Neural progenitor cell (in vitro differentiated cells): ENCODE data around the gene EIF3A.

Source experiments
- EZH2 ChIP-seq: fragments of 200-600 bp; sonication (generic); IDR thresholded peaks from 2 replicates; pipeline ENCODE4 v1.6.1; 2017; ENCODE audit warnings: antibody characterized with exemption, mild to moderate bottlenecking, moderate library complexity
- EZH2phosphoT487 ChIP-seq: fragments of 200-600 bp; sonication (generic); IDR thresholded peaks from 2 replicates; pipeline ENCODE4 v1.6.1; 2017; ENCODE audit warnings: antibody characterized with exemption
- TF ChIP-seq, protein P1 (sequence below): fragments of 200-600 bp; sonication (generic); IDR thresholded peaks from 2 replicates; pipeline ENCODE4 v1.5.1; 2017; ENCODE audit warnings: antibody characterized with exemption, mild to moderate bottlenecking

DNA sequence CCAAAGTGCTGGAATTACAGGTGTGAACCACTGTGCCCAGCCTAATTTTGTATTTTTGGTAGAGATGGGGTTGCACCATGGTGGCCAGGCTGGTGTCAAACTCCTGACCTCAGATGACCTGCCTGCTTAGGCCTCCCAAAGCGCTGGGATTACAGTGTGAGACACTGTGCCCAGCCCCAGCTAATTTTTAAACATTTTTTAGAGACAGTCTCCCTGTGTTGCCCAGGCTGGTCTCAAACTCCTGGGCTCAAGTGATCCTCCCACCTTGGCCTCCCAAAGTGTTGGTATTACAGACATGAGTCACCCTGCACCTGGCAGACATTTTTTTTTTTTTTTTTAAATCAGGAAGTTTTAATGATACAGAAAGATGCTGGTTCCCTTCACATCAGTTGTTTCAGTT is 38.8 kb upstream of the EIF3A start:
- TF ChIP-seq, protein P1, sequence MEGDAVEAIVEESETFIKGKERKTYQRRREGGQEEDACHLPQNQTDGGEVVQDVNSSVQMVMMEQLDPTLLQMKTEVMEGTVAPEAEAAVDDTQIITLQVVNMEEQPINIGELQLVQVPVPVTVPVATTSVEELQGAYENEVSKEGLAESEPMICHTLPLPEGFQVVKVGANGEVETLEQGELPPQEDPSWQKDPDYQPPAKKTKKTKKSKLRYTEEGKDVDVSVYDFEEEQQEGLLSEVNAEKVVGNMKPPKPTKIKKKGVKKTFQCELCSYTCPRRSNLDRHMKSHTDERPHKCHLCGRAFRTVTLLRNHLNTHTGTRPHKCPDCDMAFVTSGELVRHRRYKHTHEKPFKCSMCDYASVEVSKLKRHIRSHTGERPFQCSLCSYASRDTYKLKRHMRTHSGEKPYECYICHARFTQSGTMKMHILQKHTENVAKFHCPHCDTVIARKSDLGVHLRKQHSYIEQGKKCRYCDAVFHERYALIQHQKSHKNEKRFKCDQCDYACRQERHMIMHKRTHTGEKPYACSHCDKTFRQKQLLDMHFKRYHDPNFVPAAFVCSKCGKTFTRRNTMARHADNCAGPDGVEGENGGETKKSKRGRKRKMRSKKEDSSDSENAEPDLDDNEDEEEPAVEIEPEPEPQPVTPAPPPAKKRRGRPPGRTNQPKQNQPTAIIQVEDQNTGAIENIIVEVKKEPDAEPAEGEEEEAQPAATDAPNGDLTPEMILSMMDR, result no peak
- no peak for TF ChIP-seq EZH2
- no peak for TF ChIP-seq EZH2phosphoT487
